NCI-H187 treated with DMSO at 0.1 percent for 48 hours (cell line): ENCODE measurements around the gene FGA.
"Not testable (repeated sequence)": the region's sequence is repeated elsewhere in the genome, so short reads cannot be mapped to it uniquely, and the experiment has no call there.

Experiments used
- DNase-seq: peaks from one replicate; lab custom pipeline; 2025; lab: John Stamatoyannopoulos, UW

The FGA gene

DNA sequence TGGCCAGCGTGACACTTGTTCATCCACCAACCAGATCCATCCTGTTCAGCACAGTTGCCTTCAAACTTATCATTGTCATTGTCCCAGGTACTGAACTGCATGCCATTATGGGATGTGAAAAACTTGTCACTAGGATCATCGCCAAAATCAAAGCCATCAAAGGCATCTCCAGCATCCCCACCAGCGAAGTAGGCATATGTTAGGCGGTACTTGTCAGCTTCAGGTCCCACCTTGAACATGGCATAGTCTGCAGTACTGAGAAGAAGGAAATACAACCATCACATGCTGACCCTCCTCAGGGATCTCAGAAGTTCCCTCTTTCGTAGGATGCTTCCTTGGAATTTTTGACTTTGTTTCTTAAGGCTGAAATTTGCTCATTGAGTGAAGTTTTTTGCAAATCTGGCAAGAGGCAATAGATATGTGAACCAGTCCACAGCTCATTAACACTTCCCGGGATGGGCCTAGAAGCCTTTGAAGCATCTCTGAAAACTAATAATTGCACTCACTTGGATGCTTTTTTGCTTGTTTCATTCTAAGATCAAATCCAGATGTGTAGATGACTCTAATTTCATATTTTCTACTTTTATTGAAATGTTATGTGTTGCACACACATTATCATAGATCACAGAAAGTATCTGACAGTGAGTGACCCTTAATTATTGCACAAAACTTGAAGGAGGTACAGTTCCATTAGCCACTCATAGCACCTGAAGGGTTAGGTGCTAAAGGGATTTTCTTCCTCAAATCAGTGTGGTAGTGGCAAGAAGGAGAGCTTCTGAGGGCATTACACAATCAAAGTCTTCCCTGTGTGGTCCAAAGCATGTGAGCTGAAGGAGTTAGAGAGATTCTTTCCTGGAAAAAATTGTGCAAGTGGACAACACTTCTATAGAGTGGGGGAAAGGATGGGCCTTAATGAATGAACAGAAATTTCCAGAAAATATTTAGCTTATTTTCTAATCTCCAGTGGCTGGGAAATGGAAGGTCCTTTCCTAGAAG, 16.5 kb upstream of the FGA start:
- no peak for DNase-seq

DNA sequence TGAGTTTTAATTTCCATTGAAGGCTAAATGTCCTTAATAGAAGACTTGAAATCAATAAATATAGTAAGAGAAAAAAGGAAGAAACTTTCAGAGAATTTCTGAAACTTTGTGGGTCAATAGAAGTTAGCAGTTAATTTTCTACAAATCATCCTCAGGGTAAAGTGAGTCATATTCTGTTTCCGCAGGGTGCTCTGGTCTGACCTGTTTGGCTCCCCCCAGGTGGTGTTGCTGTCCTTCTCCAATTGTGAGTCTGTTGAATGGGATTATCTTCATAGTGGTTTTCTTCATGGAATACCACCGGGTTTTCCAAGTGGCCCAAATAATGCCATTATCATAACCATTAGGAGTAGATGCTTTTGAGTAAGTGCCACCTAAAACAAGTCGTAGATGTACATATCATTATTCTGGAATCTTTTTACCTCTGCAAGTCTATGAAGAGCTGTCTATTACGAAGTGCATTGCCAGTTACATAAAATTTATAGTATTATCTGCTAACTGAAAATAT, 14.2 kb upstream of the FGA start:
- DNase-seq = no peak

- DNase-seq = no peak
Observed at GRCh38 chr4:154603033-154603943, 12.7 kb upstream of the FGA start.

DNA sequence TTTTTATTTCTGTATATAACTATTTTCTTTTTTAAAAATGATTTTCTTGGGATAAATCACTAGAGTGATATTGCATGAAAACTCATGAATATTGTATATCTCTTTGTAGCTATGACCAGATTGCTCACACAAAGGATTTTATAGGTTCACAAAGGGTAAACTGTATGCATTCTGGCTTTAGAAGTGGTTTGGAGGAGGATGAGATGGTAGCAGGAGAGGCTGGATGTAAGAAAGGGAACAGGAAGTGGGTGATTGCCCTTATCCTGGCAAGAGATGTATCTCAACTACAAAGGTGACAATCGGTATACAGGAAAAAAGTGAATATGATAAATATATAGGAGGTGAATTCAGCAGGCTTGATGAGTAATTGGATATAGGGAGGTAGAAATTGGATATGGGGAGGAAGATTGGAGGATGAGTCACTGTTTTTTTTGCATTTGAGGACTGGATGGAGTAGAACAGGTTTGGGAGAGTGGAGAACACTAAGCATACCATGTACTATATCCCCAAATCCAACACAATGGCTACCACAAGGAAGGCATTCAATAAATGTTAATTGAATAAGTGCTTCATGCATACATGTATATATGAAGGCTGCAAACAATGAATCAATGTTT, 12.0 kb upstream of the FGA start:
- no peak for DNase-seq

GRCh38 chr4:154597798-154598774, 7.5 kb upstream of the FGA start:
- DNase-seq = no peak

DNA sequence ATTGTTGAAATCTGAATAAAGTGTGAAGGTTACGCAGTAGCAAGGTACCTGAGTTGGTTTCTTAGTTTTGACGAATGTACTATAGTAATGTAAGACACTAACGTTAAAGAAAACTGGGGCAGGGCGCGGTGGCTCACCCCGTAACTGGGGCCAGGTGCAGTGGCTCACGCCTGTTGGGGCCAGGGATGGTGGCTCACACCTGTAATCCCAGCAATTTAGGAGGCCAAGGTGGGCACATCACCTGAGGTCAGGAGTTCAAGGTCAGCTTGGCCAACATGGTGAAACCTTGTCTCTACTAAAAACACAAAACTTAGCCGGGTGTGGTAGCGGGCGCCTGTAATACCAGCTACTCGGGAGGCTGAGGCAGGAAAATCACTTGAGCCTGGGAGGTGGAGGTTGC, 6.7 kb upstream of the FGA start:
- DNase-seq = not testable (repeated sequence)

DNA sequence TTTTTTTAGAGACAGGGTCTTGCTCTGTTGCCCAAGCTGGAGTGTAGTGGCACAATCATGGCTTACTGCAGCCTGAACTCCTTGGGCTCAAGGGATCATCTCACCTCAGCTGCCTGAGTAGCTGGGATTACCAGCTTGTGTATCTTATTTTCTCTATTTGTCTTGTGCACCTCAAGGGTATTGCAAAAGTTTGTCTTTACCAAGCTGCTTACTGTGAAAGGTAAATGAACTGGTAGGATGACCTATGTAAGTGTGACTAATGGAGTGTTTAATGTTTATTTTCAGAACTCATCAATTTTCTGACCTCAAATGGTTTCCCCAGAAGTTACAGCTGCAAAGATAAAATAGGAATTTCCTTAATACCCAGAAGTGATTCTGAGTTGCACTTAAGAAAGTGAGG, 5.3 kb upstream of the FGA start:
- no peak for DNase-seq

GRCh38 chr4:154594343-154594742, 3.8 kb upstream of the FGA start:
- not testable (repeated sequence) for DNase-seq

GRCh38 chr4:154593868-154594267, 3.3 kb upstream of the FGA start:
- no peak for DNase-seq

DNA sequence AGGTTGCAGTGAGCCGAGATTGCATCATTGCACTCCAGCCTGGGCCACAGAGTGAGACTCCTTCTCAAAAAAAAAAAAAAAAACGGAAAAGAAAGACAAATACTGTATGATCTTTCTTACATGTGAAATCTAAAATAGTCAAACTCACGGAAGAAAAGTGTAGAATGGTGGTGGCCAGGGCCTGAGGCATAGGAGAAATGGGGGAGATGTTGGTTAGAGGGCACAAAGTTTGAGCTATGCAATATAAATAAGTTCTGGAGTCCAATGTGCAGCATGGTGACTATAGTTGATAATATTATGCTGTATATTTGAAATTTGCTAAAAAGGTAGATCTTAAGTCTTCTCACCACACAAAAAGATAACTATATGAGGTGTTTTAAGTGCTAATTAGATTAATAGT, 1.3 kb upstream of the FGA start:
- DNase-seq = no peak

DNA sequence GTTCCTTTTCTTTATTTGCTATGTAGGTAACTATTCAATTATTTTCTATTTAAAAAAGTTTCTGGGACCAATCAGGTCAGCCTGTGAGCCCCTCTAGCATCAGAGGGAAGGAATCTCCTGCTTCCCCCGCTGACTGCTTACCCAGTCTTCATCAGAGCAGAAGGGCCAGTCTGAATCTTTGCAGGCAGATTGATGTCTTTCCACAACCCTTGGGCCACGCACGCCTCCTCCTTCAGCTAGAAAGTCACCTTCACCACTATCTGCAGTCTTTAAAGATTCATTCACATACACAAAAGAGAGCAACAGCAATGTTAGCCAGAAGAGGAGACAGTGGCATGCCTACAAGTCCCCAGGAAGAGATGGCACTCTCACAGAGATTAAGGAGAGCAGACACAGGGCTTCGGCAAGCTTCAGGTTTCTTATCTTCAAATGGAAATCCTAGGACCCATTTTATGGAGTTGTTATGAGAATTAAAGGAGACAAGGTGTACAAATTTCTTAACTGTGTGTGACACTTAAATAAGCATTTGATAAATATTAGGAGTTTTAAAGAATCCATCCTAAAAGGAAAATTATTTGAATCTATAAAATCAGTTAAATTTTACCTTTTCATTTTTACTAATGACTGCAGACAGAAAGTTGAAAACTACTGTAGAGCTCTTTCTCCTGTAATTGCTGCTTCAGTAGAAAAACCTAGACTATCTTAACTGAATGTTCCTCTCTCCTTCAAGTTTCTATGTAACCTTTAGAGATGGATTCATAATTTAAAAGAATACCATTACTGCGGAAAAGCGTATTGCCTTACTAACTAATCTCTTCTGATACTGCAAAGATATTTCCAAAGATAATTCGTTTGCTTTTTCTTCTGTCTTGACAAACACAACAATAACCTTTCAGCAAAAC, 995 bp downstream of the FGA start:
- DNase-seq = no peak

GRCh38 chr4:154588198-154588597, 2.3 kb downstream of the FGA start:
- DNase-seq = no peak

DNA sequence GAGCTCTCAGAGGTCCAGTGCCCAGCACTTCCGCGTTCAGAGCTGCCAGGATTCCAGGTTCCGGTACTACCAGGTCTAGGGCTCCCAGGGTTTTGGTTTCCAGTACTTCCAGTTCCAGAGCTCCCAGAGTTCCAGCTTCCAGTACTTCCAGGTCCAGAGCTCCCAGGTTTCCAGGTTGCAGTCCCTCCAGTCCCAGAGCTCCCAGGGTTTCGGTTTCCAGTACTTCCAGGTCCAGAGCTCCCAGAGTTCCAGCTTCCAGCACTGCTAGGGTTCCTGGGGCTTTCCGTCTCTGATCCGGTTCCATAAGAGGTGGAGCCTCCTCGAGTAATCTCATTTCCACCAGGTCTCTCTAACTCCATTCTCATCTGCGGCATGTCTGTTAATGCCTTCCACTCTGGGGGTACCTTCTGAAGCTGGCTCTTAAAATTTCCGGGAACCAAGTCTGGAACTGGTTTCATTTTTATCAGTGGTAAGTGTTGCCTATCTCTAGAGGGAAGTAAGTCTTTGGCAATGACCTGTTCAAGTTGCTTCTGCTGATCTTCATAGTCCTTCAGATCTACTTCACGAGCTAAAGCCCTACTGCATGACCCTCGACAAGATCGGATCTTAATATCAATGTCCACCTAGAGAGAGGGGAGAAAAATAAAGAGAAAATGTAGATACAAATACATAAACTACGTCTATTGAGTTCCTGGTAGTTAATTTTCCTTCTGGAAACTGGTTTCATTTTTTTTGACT, 4.1 kb downstream of the FGA start:
- DNase-seq = no peak

- no peak for DNase-seq
Observed at GRCh38 chr4:154585369-154586018, 5.0 kb downstream of the FGA start.

DNA sequence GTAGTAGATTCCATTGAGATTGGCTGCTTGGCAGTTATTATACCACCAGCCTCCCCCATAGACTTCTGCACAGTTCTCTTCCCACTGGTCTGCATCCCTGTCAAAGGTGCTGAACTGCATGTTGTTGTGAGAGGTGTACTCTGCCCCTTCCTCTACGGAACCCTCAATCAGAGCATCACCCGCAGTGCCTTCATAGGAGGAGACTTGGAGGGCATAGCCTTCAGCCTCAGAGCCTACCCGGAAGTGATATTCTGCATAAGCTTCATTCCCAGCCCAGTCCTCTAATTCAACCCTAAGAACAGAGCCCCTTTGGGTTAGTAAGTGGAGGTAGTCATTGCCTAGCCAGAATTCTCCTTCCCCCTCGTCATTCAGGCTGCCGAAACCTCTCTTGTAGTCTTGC, 6.3 kb downstream of the FGA start:
- no peak for DNase-seq

- no peak for DNase-seq
Observed at GRCh38 chr4:154583677-154584076, 6.9 kb downstream of the FGA start.

GRCh38 chr4:154583230-154583629, 7.3 kb downstream of the FGA start:
- DNase-seq = no peak

DNA sequence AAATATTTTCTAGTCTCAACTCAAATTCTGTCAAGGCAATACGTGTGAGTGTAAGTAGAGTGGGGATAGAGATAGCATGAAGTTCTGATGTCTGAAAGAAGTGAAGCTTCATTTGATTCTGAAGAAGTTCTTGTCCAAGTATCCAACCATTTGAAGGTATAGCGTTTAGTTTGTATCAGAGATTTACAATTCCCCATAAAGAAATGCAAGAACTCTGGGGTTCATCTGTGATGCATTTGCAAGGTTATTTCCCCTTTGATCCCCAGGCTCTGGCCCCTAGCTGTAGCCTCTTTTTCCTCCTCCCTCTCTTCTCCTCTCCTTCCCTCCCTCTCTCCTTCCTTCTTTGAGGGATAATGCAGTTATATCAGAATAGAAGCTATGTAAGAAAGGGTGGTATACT, 7.8 kb downstream of the FGA start:
- no peak for DNase-seq

DNA sequence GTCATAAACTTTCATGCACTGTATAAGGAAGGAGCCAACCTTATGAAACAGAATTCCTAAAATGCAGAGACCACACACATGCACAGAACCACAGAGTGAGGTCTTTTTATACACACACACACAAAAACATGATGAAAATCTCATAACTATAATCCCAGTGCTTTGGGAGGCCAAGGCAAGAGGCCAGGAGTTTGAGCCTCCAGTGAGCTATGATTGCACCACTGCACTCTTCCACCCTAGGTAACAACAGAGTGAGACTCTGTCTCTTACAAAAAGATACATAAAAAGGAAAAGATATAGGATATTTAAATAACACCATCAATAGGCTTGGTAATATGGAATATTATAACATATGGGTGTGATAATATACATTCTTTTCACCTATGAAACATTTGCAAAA, 10.6 kb downstream of the FGA start:
- DNase-seq = no peak
